Lower lobe of right lung (tissue), 2 donors: ENCODE measurements around the gene TGDS. TPM values are rescaled to one million over a fixed set of nuclear protein-coding genes. Genes with fewer than 3 reads are reported as not detected.

Experiments
- ATAC-seq, 2 donors: fragments of 200-7000 bp; cut with Tn5 transposase; one replicate each; pipeline ENCODE4 v1.9.1; 2020 to 2022; ENCODE audit warnings: mild to moderate bottlenecking in 2 of 2, moderate library complexity in 2 of 2
- DNase-seq: peaks from one replicate; pipeline ENCODE4 v3.0.0-alpha.2; 2020
- H3K27ac ChIP-seq: fragments of 200-600 bp; one replicate; pipeline ENCODE4 v1.8.0; 2022
- H3K27me3 ChIP-seq: fragments of 200-600 bp; one replicate; pipeline ENCODE4 v1.8.0; 2022; ENCODE audit warnings: low read depth
- H3K36me3 ChIP-seq: fragments of 200-600 bp; one replicate; pipeline ENCODE4 v1.8.0; 2022; ENCODE audit warnings: mild to moderate bottlenecking
- H3K4me1 ChIP-seq: fragments of 200-600 bp; one replicate; pipeline ENCODE4 v1.8.0; 2022
- H3K4me3 ChIP-seq: fragments of 200-600 bp; one replicate; pipeline ENCODE4 v1.8.0; 2022; ENCODE audit warnings: mild to moderate bottlenecking
- H3K9me3 ChIP-seq: fragments of 200-600 bp; one replicate; pipeline ENCODE4 v1.8.0; 2022
- CTCF ChIP-seq: fragments of 200-600 bp; IDR thresholded peaks from one replicate; pipeline ENCODE4 v1.8.0; 2022; ENCODE audit warnings: antibody characterized with exemption, mild to moderate bottlenecking
- intact Hi-C: fragments of 100-400 bp; cut with DNase I; formaldehyde crosslinking; loops from one replicate; pipeline ENCODE4 v1.11.0; 2022
- total RNA-seq: library from RNA; stranded (reverse); fragmentation: NEBNext Ultra II Directional; extraction: Animal tissue kit (Norgen Biotek cat#: 25700); gene quantifications from one replicate; pipeline ENCODE4 v1.2.1, GENCODE V29; 2021
- donor health status: DM: no; HTN: yes; CAD: no; lungs with severe emphysema.

Gene TGDS
- total RNA-seq, 1 donor from 2014 or later: 10.5 TPM

DNA sequence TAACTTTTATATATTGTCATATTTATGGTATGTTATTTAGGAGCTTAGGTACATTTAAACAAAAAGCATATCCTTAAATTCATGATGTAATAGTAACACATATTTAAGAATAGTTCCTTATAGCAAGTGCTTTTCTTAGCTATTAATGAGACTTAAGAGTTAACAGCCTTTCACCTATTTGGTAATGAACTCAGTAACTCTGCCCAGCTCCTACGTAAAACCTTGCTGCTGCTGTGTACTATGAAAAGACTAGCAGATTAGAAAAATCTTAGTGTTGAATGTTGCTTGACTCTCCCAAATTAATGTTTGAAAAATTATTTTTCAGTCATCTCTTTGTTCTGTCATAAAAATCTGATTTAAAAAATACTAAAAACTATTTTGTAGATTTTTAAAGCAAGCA, 12.6 kb upstream of the TGDS start:
- intact Hi-C loops: no loop called here
- Histone ChIP-seq H3K36me3 (peaks cover 61% of the 10 kb centered on the region), H3K4me1 (no peaks in the 10 kb centered on the region), H3K9me3 (no peaks in the 10 kb centered on the region), H3K4me3 (no peak overlapping the region), H3K27me3 (no peaks in the 10 kb centered on the region), H3K27ac (no peak overlapping the region)
- DNase-seq: no peak
- no peak for ATAC-seq
- TF ChIP-seq CTCF: no peak

GRCh38 chr13:94607939-94608338, 12.0 kb upstream of the TGDS start:
- H3K36me3 ChIP-seq: peaks cover 55% of the 10 kb centered on the region
- H3K4me1 ChIP-seq: peaks cover 5% of the 10 kb centered on the region
- no peak overlapping the region for H3K27ac ChIP-seq
- ATAC-seq (no peak), DNase-seq (no peak)
- intact Hi-C loops: no loop called here
- H3K4me3 ChIP-seq: no peak overlapping the region
- TF ChIP-seq CTCF: no peak
- no peaks in the 10 kb centered on the region for H3K27me3 ChIP-seq
- H3K9me3 ChIP-seq: no peaks in the 10 kb centered on the region

DNA sequence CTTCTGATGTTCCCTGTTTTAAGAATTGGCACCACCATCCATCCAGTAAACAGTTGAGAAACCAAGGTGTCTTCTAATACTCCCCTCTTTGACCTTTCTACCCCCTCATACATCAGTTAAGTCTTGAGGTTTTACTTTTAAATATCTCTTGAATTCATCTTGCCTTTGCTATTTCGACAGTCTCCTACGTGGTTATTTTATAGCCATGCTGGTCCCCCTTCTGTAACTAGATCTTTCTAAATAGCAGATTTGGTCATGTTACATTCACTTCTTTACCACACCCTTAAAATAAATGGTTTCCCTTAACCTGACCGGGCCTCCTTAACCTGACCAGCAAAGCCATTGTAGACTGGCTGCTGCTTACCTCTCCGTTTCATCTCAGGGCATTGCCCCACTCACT, 11.1 kb upstream of the TGDS start:
- DNase-seq: no peak
- peaks cover 11% of the 10 kb centered on the region for H3K4me1 ChIP-seq
- H3K4me3 ChIP-seq: no peak overlapping the region
- H3K27me3 ChIP-seq: no peaks in the 10 kb centered on the region
- no peak for TF ChIP-seq CTCF
- ATAC-seq: no peak
- peaks cover 51% of the 10 kb centered on the region for H3K36me3 ChIP-seq
- intact Hi-C loops: no loop called here
- H3K9me3 ChIP-seq: no peaks in the 10 kb centered on the region
- no peak overlapping the region for H3K27ac ChIP-seq

- no peak for ATAC-seq
These were observed 6.5 kb upstream of the TGDS start for GRCh38 chr13:94602467-94602866.

DNA sequence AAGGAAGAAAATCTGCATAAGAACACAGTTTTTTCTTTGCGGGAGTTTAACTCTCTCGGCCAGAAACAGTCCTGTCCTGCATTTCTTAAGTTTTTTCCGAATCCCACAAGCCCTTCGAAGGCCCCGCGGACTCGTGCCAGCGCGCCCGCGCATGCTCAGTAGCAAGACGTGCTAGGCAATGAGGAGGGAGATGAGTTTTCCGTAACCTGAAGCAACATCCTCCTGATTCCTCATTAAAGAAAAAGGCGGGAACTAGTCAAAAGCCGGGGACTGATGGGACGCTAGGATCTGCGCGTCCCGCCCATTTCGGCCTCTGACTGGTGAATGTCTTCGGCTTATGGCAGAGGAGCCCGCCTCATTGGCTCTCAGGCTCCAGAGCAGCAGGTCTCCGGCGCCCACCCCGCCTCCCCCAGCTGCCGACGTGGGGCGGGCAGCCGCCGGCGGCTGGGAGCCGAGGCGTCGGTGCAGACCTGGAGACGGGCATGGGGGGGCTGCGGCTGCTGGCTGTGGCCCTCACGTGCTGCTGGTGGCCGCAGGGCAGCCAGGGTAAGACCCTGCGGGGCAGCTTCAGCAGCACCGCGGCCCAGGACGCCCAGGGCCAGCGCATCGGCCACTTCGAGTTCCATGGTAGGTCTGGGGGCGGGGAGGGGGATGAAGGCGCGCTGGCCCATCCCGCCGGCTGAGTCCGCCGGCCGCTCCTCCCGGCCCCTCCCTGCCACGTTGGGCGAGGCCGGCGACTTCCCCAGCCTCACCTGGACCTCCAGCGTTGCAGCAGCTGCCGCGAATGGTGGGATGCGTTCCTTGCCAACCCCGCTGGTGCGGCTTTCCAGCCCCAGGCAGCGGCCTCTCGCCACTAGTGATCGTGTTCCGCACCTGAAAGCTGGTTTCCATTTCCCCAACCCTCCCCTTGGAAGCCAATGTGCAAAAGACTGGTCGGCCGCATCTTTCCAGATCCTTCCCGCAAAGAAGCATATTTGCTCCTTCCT, 5.8 kb upstream of the TGDS start, which contains the start of gene GPR180:
GPR180 (plus strand) TSS at position 412 of the 986 bp plus-strand sequence; CDS start at position 483, 71 bp downstream.
- H3K27me3 ChIP-seq: no peaks in the 10 kb centered on the region
- TF ChIP-seq CTCF: no peak
- peak within 1 kb of the TSS; percentile 81 for H3K27ac ChIP-seq
- intact Hi-C loops: no loop called here
- H3K4me3 ChIP-seq: peak within 1 kb of the TSS; percentile 94
- DNase-seq (peak; percentile 98), ATAC-seq (peak; percentile 100)
- H3K4me1 ChIP-seq: peaks cover 11% of the 10 kb centered on the region
- H3K9me3 ChIP-seq: no peaks in the 10 kb centered on the region
- H3K36me3 ChIP-seq: peaks cover 15% of the 10 kb centered on the region

More at GRCh38 chr13:94602467-94602866, 6.5 kb upstream of the TGDS start:
- peaks cover 11% of the 10 kb centered on the region for H3K4me1 ChIP-seq
- H3K4me3 ChIP-seq: peak overlapping the region; percentile 94
- no peak for DNase-seq
- intact Hi-C loops: no loop called here
- peaks cover 22% of the 10 kb centered on the region for H3K36me3 ChIP-seq
- H3K27me3 ChIP-seq: no peaks in the 10 kb centered on the region
- no peak for TF ChIP-seq CTCF
- no peaks in the 10 kb centered on the region for H3K9me3 ChIP-seq
- peak overlapping the region; percentile 81 for H3K27ac ChIP-seq
